ENCODE measurements around the gene CEPT1. TPM values are rescaled to one million over a fixed set of nuclear protein-coding genes. Genes with fewer than 3 reads are reported as not detected.

Gene CEPT1
- total and polyA plus RNA-seq, 3 donors from 2014 or later = 25.0 to 69.4 (median 63.2) TPM

- Histone ChIP-seq H3K9me3 (no peaks in the 10 kb centered on the region), H3K4me3 (no peak overlapping the region), H3K4me1 (peaks cover 10% of the 10 kb centered on the region), H3K36me3 (ENCODE audit: low read depth, missing control alignments) (no peaks in the 10 kb centered on the region), H3K27me3 (no peaks in the 10 kb centered on the region), H3K27ac (peak overlapping the region in 1 of 2 donors; percentile 14)
- DNase-seq = no peak
- 66 to 73% methylated on average over 2 of the region's 2 CpGs for WGBS, 2 donors
- intact Hi-C loops (cut with DNase I; ENCODE audit: low total_unique reads) = no loop called here
- TF ChIP-seq POLR2A (IDR thresholded peaks at IDR 0.05) = no peak
- no peak for TF ChIP-seq CTCF (IDR thresholded peaks at IDR 0.05)
Measured at GRCh38 chr1:111162488-111162880, 22.5 kb downstream of the CEPT1 start.

GRCh38 chr1:111163363-111163762, 23.3 kb downstream of the CEPT1 start:
- H3K4me3 ChIP-seq = no peak overlapping the region
- H3K4me1 ChIP-seq = peaks cover 10% of the 10 kb centered on the region
- DNase-seq = no peak
- WGBS, 2 donors = 62 to 71% methylated on average over 4 of the region's 4 CpGs
- H3K27ac ChIP-seq = no peak overlapping the region
- H3K9me3 ChIP-seq = no peaks in the 10 kb centered on the region
- TF ChIP-seq POLR2A (IDR thresholded peaks at IDR 0.05) (no peak), CTCF (IDR thresholded peaks at IDR 0.05) (no peak)
- intact Hi-C loops (cut with DNase I; ENCODE audit: low total_unique reads) = no loop called here
- H3K27me3 ChIP-seq = no peaks in the 10 kb centered on the region
- no peaks in the 10 kb centered on the region for H3K36me3 ChIP-seq (ENCODE audit: low read depth, missing control alignments)

GRCh38 chr1:111164151-111164550, 24.1 kb downstream of the CEPT1 start:
- H3K4me3 ChIP-seq = no peak overlapping the region
- no peaks in the 10 kb centered on the region for H3K9me3 ChIP-seq
- H3K27me3 ChIP-seq = no peaks in the 10 kb centered on the region
- WGBS, 2 donors = 60 to 67% methylated on average over 2 of the region's 2 CpGs
- H3K27ac ChIP-seq = no peak overlapping the region
- no peak for DNase-seq
- intact Hi-C loops (cut with DNase I; ENCODE audit: low total_unique reads) = no loop called here
- no peaks in the 10 kb centered on the region for H3K36me3 ChIP-seq (ENCODE audit: low read depth, missing control alignments)
- H3K4me1 ChIP-seq = peaks cover 10% of the 10 kb centered on the region
- TF ChIP-seq CTCF (IDR thresholded peaks at IDR 0.05) (no peak), POLR2A (IDR thresholded peaks at IDR 0.05) (no peak)

- Histone ChIP-seq H3K4me1 (no peaks in the 10 kb centered on the region), H3K27me3 (no peaks in the 10 kb centered on the region), H3K36me3 (ENCODE audit: low read depth, missing control alignments) (no peaks in the 10 kb centered on the region), H3K27ac (no peak overlapping the region), H3K4me3 (no peak overlapping the region), H3K9me3 (no peaks in the 10 kb centered on the region)
- intact Hi-C loops (cut with DNase I; ENCODE audit: low total_unique reads) = no loop called here
- TF ChIP-seq CTCF (IDR thresholded peaks at IDR 0.05) (no peak), POLR2A (IDR thresholded peaks at IDR 0.05) (no peak)
- no peak for DNase-seq
Measured at GRCh38 chr1:111172463-111172862, 32.4 kb downstream of the CEPT1 start.

GRCh38 chr1:111174070-111174469, 34.0 kb downstream of the CEPT1 start:
- Histone ChIP-seq H3K27me3 (no peaks in the 10 kb centered on the region), H3K36me3 (ENCODE audit: low read depth, missing control alignments) (no peaks in the 10 kb centered on the region), H3K27ac (no peak overlapping the region), H3K9me3 (no peaks in the 10 kb centered on the region), H3K4me1 (no peaks in the 10 kb centered on the region), H3K4me3 (no peak overlapping the region)
- TF ChIP-seq CTCF (IDR thresholded peaks at IDR 0.05) = no peak
- TF ChIP-seq POLR2A (IDR thresholded peaks at IDR 0.05) = no peak
- DNase-seq = no peak
- intact Hi-C loops (cut with DNase I; ENCODE audit: low total_unique reads) = no loop called here

Data from testis (tissue), 3 donors.